Lung (tissue), 12 donors: ENCODE data around the gene TEKT5. TPM values are rescaled to one million over a fixed set of nuclear protein-coding genes. Genes with fewer than 3 reads are reported as not detected.
"Not testable (repeated sequence)": the region's sequence is repeated elsewhere in the genome, so short reads cannot be mapped to it uniquely, and the experiment has no call there.

Experiments
- ATAC-seq: fragments of 200-7000 bp; cut with Tn5 transposase; one replicate; pipeline ENCODE4 v1.9.1; 2020; ENCODE audit warnings: moderate number of reproducible peaks; ENCODE audit not compliant: insufficient read depth, low FRiP score
- DNase-seq, 3 donors: peaks; one replicate each; pipeline ENCODE4 v3.0.0-alpha.2; 2013 to 2017
- H3K27ac ChIP-seq, 2 donors: one replicate each; pipeline ENCODE4 v1.5.1; 2013; ENCODE audit warnings: mild to moderate bottlenecking in 2 of 2, moderate library complexity in 2 of 2, control low read depth in 1 of 2, inconsistent platforms in 1 of 2, low read depth in 1 of 2, low read length in 1 of 2
- H3K27me3 ChIP-seq, 3 donors: one replicate each; pipeline ENCODE4 v1.5.1; 2013; ENCODE audit warnings: low read length in 2 of 3; ENCODE audit not compliant: control insufficient read depth in 3 of 3, insufficient read depth in 3 of 3
- H3K36me3 ChIP-seq, 4 donors: one replicate each; pipeline ENCODE4 v1.5.1; 2013; ENCODE audit warnings: low read length in 4 of 4, mild to moderate bottlenecking in 1 of 4, moderate library complexity in 1 of 4; ENCODE audit not compliant: control insufficient read depth in 4 of 4, insufficient read depth in 4 of 4
- H3K4me1 ChIP-seq, 5 donors: one replicate each; pipeline ENCODE4 v1.5.1; 2013; ENCODE audit warnings: low read length in 5 of 5, mild to moderate bottlenecking in 2 of 5, moderate library complexity in 1 of 5; ENCODE audit not compliant: control insufficient read depth in 5 of 5, insufficient read depth in 5 of 5
- H3K4me3 ChIP-seq: one replicate; pipeline ENCODE4 v1.5.1; 2013; ENCODE audit warnings: mild to moderate bottlenecking, control low read depth, moderate library complexity
- H3K9ac ChIP-seq, 2 donors: one replicate each; pipeline ENCODE4 v1.5.1; 2013; ENCODE audit warnings: low read length in 2 of 2, control low read depth in 1 of 2; ENCODE audit not compliant: insufficient read depth in 1 of 2
- H3K9me3 ChIP-seq, 4 donors: one replicate each; pipeline ENCODE4 v1.5.1; 2013; ENCODE audit warnings: low read length in 3 of 4, mild to moderate bottlenecking in 1 of 4, moderate library complexity in 1 of 4; ENCODE audit not compliant: control insufficient read depth in 4 of 4, insufficient read depth in 3 of 4
- CTCF ChIP-seq: IDR thresholded peaks from 2 replicates; pipeline ENCODE4 v1.5.1; 2012; ENCODE audit warnings: mild to moderate bottlenecking; ENCODE audit errors: control extremely low read depth, extremely low read depth
- WGBS, 2 donors: extraction: QIAGEN DNeasy Blood & Tissue Kit; methylation state at CpG; one replicate each; pipeline ENCODE4 v1.1.7; 2013; 5-methylcytosine and 5-hydroxymethylcytosine counted together
- polyA plus RNA-seq, 2 donors: library from polyadenylated mRNA; stranded (reverse); fragments of 200-250 nt; gene quantifications; one replicate each; pipeline ENCODE4 v1.2.1, GENCODE V29; 2013
- total RNA-seq, 2 donors: library from RNA; depleted of rRNA in 1 of 2; stranded (reverse); fragments of >200 nt in 1 of 2; gene quantifications; one replicate each; pipeline ENCODE4 v1.2.1, GENCODE V29; 2014 to 2021
- donor health status: control.
- donor health status: control.
- donor health status: Bipolar disorder and iron deficiency.
- donor health status: healthy.
- donor health status: DM: yes; HTN: yes; CAD: no.

Gene TEKT5
- total and polyA plus RNA-seq, 4 donors = 0.13 to 0.34 (median 0.29) TPM

GRCh38 chr16:10638101-10638500, 56.6 kb downstream of the TEKT5 start:
- ATAC-seq (no peak), DNase-seq (no peak)
- TF ChIP-seq CTCF = no peak
- H3K9ac ChIP-seq = no peak overlapping the region
- H3K4me3 ChIP-seq = no peak overlapping the region
- H3K4me1 ChIP-seq = peaks cover 0 to 10% (median 0%) of the 10 kb centered on the region in 5 donors
- no peaks in the 10 kb centered on the region for H3K27me3 ChIP-seq
- no peak overlapping the region for H3K27ac ChIP-seq
- 69 to 84% methylated on average over 6 of the region's 6 CpGs for WGBS, 2 donors
- H3K9me3 ChIP-seq = peaks cover 0 to 6% (median 0%) of the 10 kb centered on the region in 4 donors
- no peaks in the 10 kb centered on the region for H3K36me3 ChIP-seq

GRCh38 chr16:10637337-10638037, 57.2 kb downstream of the TEKT5 start:
- H3K27me3 ChIP-seq = no peaks in the 10 kb centered on the region
- peaks cover 0 to 6% (median 0%) of the 10 kb centered on the region in 4 donors for H3K9me3 ChIP-seq
- H3K27ac ChIP-seq = no peak overlapping the region
- peaks cover 0 to 10% (median 0%) of the 10 kb centered on the region in 5 donors for H3K4me1 ChIP-seq
- 43 to 45% methylated on average over 6 of the region's 6 CpGs for WGBS, 2 donors
- H3K9ac ChIP-seq = no peak overlapping the region
- no peaks in the 10 kb centered on the region for H3K36me3 ChIP-seq
- no peak for DNase-seq
- TF ChIP-seq CTCF = no peak
- no peak overlapping the region for H3K4me3 ChIP-seq
- no peak for ATAC-seq

- WGBS, 2 donors = 89 to 91% methylated on average over 12 of the region's 12 CpGs
- no peak for DNase-seq
Measured at GRCh38 chr16:10635365-10636021, 59.2 kb downstream of the TEKT5 start.

GRCh38 chr16:10633429-10633828, 61.3 kb downstream of the TEKT5 start:
- not testable (repeated sequence) for H3K9me3 ChIP-seq, H3K4me3 ChIP-seq, H3K27ac ChIP-seq, ATAC-seq, H3K27me3 ChIP-seq, H3K9ac ChIP-seq, H3K4me1 ChIP-seq, DNase-seq, H3K36me3 ChIP-seq
- WGBS, 2 donors = 87 to 95% methylated on average over 4 of the region's 4 CpGs

More at GRCh38 chr16:10635365-10636021, 59.2 kb downstream of the TEKT5 start:
- H3K4me1 ChIP-seq = peaks cover 0 to 4% (median 0%) of the 10 kb centered on the region in 5 donors
- ATAC-seq = no peak
- H3K9ac ChIP-seq = no peak overlapping the region
- H3K27ac ChIP-seq = no peak overlapping the region
- H3K36me3 ChIP-seq = no peaks in the 10 kb centered on the region
- H3K4me3 ChIP-seq = no peak overlapping the region
- H3K9me3 ChIP-seq = peaks cover 0 to 5% (median 0%) of the 10 kb centered on the region in 4 donors
- H3K27me3 ChIP-seq = no peaks in the 10 kb centered on the region
- TF ChIP-seq CTCF = no peak
